Subcutaneous adipose tissue (tissue), 4 donors: ENCODE results near the gene MRPS9. TPM values are rescaled to one million over a fixed set of nuclear protein-coding genes. Genes with fewer than 3 reads are reported as not detected.

Experiments used
- CTCF ChIP-seq: fragments of 450-650 bp; IDR thresholded peaks from one replicate; pipeline ENCODE4 v1.5.1; 2016; ENCODE audit warnings: low read depth, mild to moderate bottlenecking, control low read depth, antibody characterized with exemption, moderate library complexity
- total RNA-seq, 4 donors: library from RNA; depleted of rRNA; stranded (reverse); fragments of >200 nt; gene quantifications; one replicate each; pipeline ENCODE4 v1.1.0, GENCODE V29; 2016

Gene MRPS9
- total RNA-seq, 4 donors from 2014 or later: 11.0 to 21.1 (median 14.3) TPM

DNA sequence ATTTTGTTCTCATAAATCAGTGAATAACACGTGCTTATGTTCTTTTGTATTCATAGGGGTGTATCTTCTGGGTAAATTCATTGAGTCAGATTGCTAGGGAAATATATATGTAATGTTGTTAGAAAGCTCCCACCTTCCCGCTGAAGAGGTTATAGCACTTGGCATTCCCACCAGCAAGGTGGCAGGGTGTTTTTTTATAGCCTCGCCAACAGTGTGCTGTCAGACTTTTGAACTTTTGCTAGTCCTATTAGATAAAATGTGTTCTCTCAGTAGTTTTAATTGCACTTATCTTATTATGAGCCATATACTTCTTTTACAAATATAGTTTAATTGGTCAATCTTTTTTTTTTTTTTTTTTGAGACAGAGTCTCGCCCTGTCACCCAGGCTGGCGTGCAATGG, 31.0 kb downstream of the MRPS9 start:
- no peak for TF ChIP-seq CTCF

GRCh38 chr2:105070010-105070865, 32.4 kb downstream of the MRPS9 start:
- TF ChIP-seq CTCF: no peak

DNA sequence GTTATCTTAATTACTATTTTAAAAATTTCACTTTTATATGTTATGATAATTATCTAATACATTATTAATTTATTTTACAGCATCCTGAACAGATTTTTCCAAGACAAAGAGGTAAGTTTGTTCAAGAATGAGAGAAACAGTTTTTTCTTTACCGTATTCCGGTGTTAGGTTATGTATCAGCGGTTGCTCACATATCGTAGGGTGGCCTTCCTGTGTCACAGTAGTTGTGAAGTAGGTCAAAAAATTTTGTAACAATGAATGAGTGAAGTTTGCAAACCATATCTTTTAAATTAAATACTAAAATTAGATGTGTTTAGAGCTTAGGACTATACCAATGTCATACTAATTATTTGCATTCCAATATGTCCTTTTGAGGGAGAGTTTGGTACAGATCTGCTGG, 33.5 kb downstream of the MRPS9 start:
- no peak for TF ChIP-seq CTCF

DNA sequence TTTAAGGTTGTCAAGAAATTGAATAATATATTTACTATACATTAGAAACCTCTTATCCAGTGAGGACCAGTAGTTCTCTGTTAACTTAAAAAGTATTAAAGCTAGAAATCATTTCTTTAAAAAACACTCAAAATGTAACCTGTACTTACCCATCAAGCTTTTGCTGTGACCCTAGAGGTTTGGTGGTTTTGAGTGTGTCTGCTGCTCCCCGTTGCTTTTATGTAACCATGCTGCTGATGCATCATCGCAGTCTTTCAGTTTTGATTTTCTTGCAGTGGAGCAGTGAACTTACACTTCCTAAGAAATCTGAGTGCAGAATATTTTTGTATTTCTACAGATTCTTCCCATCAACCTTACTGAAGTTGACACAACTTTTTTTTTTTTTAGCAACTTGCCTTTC, 34.2 kb downstream of the MRPS9 start:
- TF ChIP-seq CTCF: no peak

DNA sequence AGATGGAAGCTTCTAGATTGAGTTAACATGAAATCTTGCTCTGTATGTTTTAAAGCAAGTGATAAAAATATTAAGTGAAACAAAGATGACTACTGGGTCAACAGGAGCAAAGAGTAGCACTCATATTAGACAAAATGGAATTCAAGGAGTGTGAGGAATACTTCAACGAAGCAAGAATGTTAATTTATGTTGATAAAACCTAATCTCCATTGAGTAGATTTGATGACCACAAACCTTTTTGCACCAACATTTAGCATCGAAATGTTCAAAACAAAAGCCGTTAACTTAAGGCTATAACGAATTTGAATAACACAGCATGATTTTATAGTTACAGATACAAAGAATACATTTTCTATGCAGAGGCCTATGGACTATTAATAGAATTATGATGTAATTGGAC, 35.7 kb downstream of the MRPS9 start:
- no peak for TF ChIP-seq CTCF

DNA sequence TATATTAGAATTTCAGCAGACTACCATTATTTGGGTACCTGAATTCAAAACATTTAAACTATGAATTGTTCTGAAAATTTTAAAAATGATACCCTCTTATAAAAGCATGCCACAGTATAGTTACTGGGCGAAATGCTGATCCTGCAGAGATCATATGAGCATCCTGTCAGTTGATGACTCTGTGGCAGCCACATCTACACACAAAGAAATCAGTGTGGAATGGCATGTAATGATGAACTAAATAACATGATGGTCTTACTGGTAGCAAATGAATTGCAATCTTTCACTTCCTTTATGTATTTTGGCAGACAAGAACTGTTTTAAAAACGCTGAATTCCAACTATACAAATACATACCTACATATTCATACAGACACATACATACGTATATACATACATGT, 38.3 kb downstream of the MRPS9 start:
- TF ChIP-seq CTCF: no peak

- no peak for TF ChIP-seq CTCF
Measured at GRCh38 chr2:105078906-105079495, 41.1 kb downstream of the MRPS9 start.
